Trophoblast cell (in vitro differentiated cells and primary cell): ENCODE data around the gene RRBP1.

ENCODE experiments used
- DNase-seq, 2 donors: peaks; one replicate each; pipeline ENCODE4 v3.0.0-alpha.2; 2016
- H2AFZ ChIP-seq: 2 replicates; pipeline ENCODE4 v1.6.1; 2013; ENCODE audit warnings: low read length, moderate library complexity, mild to moderate bottlenecking; ENCODE audit not compliant: insufficient read depth, poor library complexity
- H2AK5ac ChIP-seq: 2 replicates; pipeline ENCODE4 v1.6.1; 2013; ENCODE audit warnings: mild to moderate bottlenecking, low read length
- H2BK120ac ChIP-seq: 2 replicates; pipeline ENCODE4 v1.6.1; 2013; ENCODE audit warnings: low read length, mild to moderate bottlenecking, moderate library complexity; ENCODE audit not compliant: insufficient read depth, poor library complexity
- H2BK12ac ChIP-seq: 2 replicates; pipeline ENCODE4 v1.6.1; 2013; ENCODE audit warnings: mild to moderate bottlenecking, low read length, moderate library complexity
- H2BK5ac ChIP-seq: 2 replicates; pipeline ENCODE4 v1.6.1; 2013; ENCODE audit warnings: low read length, low read depth, moderate library complexity, mild to moderate bottlenecking; ENCODE audit not compliant: poor library complexity
- H3K14ac ChIP-seq: 2 replicates; pipeline ENCODE4 v1.6.1; 2013; ENCODE audit warnings: mild to moderate bottlenecking, low read length
- H3K18ac ChIP-seq: 2 replicates; pipeline ENCODE4 v1.6.1; 2013; ENCODE audit warnings: mild to moderate bottlenecking, low read length
- H3K23ac ChIP-seq: 2 replicates; pipeline ENCODE4 v1.6.1; 2013; ENCODE audit warnings: low read length
- H3K27ac ChIP-seq: 2 replicates; pipeline ENCODE4 v1.5.1; 2013; ENCODE audit warnings: low read depth, mild to moderate bottlenecking, inconsistent platforms, low read length, moderate library complexity
- H3K27me3 ChIP-seq: 2 replicates; pipeline ENCODE4 v1.6.1; 2013; ENCODE audit warnings: inconsistent platforms, mild to moderate bottlenecking, low read length, moderate library complexity; ENCODE audit not compliant: insufficient read depth
- H3K36me3 ChIP-seq, 2 experiments: 1 replicate in 1 of 2; 2 replicates in 1 of 2; pipeline ENCODE4 v1.6.1; 2013; ENCODE audit warnings: low read length in 2 of 2, mild to moderate bottlenecking in 2 of 2, moderate library complexity in 1 of 2; ENCODE audit not compliant: insufficient read depth in 2 of 2, control insufficient read depth in 1 of 2
- H3K4ac ChIP-seq: 2 replicates; pipeline ENCODE4 v1.6.1; 2013; ENCODE audit warnings: low read depth, mild to moderate bottlenecking, low read length, moderate library complexity
- H3K4me1 ChIP-seq, 2 experiments: 1 replicate in 1 of 2; 2 replicates in 1 of 2; pipeline ENCODE4 v1.6.1; 2013; ENCODE audit warnings: low read length in 2 of 2, mild to moderate bottlenecking in 2 of 2, moderate library complexity in 1 of 2; ENCODE audit not compliant: insufficient read depth in 2 of 2, control insufficient read depth in 1 of 2
- H3K4me2 ChIP-seq: 2 replicates; pipeline ENCODE4 v1.6.1; 2013; ENCODE audit warnings: inconsistent platforms, mild to moderate bottlenecking, low read length, moderate library complexity
- H3K4me3 ChIP-seq: 2 replicates; pipeline ENCODE4 v1.5.1; 2013; ENCODE audit warnings: mild to moderate bottlenecking, low read depth, low read length, inconsistent platforms
- H3K79me1 ChIP-seq: one replicate; pipeline ENCODE4 v1.6.1; 2013; ENCODE audit warnings: low read length
- H3K79me2 ChIP-seq: 2 replicates; pipeline ENCODE4 v1.6.1; 2013; ENCODE audit warnings: low read length, mild to moderate bottlenecking; ENCODE audit not compliant: control insufficient read depth, insufficient read depth, poor library complexity
- H3K9ac ChIP-seq: 2 replicates; pipeline ENCODE4 v1.6.1; 2013; ENCODE audit warnings: mild to moderate bottlenecking, low read length
- H3K9me3 ChIP-seq: 2 replicates; pipeline ENCODE4 v1.6.1; 2013; ENCODE audit warnings: low read depth, mild to moderate bottlenecking, control low read depth, inconsistent platforms, low read length; ENCODE audit not compliant: insufficient read depth
- H4K12ac ChIP-seq: 2 replicates; pipeline ENCODE4 v1.6.1; 2013; ENCODE audit warnings: low read depth, mild to moderate bottlenecking, low read length, moderate library complexity
- H4K8ac ChIP-seq: 2 replicates; pipeline ENCODE4 v1.6.1; 2013; ENCODE audit warnings: low read depth, mild to moderate bottlenecking, low read length, moderate library complexity
- H4K91ac ChIP-seq: one replicate; pipeline ENCODE4 v1.6.1; 2013; ENCODE audit warnings: low read depth, mild to moderate bottlenecking, low read length, moderate library complexity
- WGBS: extraction: QIAGEN DNeasy Blood & Tissue Kit; methylation state at CpG from one replicate; pipeline ENCODE4 v1.1.7; 2013; ENCODE audit warnings: missing lambda C conversion rate; ENCODE audit not compliant: insufficient read length, insufficient coverage; ENCODE audit errors: extremely low coverage; 5-methylcytosine and 5-hydroxymethylcytosine counted together

RRBP1 gene

DNA sequence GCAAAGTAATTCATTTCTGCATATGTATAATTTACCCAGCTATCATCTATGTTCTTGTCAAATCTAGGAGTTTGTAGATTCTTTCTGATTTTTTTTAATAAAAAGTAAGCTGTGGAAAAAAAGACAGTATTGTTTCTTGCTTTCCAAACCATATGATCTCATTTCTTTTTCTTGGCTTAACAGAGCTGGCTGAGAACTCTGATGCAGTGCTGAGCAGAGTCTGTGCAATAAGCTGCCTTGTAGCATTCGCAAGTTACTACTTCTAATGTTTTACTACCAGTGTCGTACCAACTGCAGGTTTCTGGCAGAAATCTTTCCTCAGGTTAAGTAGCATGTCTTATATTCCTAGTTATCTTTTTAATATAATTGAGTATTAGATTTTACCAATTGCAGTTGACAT lies 15.6 kb downstream of the RRBP1 start:
- no peak overlapping the region for H3K4me3 ChIP-seq
- peaks cover 0 to 2% of the 10 kb centered on the region in 2 experiments for H3K4me1 ChIP-seq
- no peak overlapping the region for H4K91ac ChIP-seq
- no peak overlapping the region for H3K27ac ChIP-seq
- no peak overlapping the region for H2BK120ac ChIP-seq
- peaks cover 2% of the 10 kb centered on the region for H3K79me2 ChIP-seq
- H4K8ac ChIP-seq = no peak overlapping the region
- H2BK12ac ChIP-seq = no peak overlapping the region
- H3K4me2 ChIP-seq = no peak overlapping the region
- H4K12ac ChIP-seq = no peak overlapping the region
- DNase-seq = no peak
- no peak overlapping the region for H3K18ac ChIP-seq
- H3K9ac ChIP-seq = no peak overlapping the region
- H2AFZ ChIP-seq = no peak overlapping the region
- H3K4ac ChIP-seq = no peak overlapping the region
- no peaks in the 10 kb centered on the region for H3K9me3 ChIP-seq
- no CpG with 5 or more reads among the region's 2 CpGs for WGBS
- no peak overlapping the region for H3K14ac ChIP-seq
- no peaks in the 10 kb centered on the region for H3K27me3 ChIP-seq
- no peak overlapping the region for H2AK5ac ChIP-seq
- no peak overlapping the region for H3K23ac ChIP-seq
- H3K36me3 ChIP-seq = peaks cover 5 to 11% of the 10 kb centered on the region in 2 experiments
- no peak overlapping the region for H2BK5ac ChIP-seq
- H3K79me1 ChIP-seq = no peaks in the 10 kb centered on the region

DNA sequence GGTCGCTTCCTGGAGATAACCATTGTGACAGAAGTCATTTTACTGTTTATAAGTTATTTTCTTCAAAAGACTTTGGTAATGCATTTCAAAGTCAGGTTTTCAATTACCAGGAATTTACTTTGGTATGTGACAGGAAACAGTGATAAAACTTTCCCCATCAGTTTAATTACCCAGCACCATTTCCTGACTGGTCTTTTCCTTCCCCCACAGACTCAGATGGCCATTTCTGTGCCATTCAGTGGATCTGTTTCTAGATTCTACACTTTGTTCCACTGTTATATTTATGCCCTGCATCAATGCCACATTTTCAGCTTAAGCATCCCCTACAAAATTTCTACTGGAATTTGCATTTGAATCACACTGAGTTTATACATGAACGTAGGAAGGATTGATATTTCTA lies 16.3 kb downstream of the RRBP1 start:
- no peak overlapping the region for H3K23ac ChIP-seq
- no peak overlapping the region for H2BK12ac ChIP-seq
- no peak overlapping the region for H4K12ac ChIP-seq
- no peak overlapping the region for H2AK5ac ChIP-seq
- no peak overlapping the region for H3K4me3 ChIP-seq
- peaks cover 2 to 10% of the 10 kb centered on the region in 2 experiments for H3K36me3 ChIP-seq
- no peaks in the 10 kb centered on the region for H3K79me1 ChIP-seq
- no peak overlapping the region for H2AFZ ChIP-seq
- WGBS = no CpG with 5 or more reads among the region's 2 CpGs
- H3K27me3 ChIP-seq = no peaks in the 10 kb centered on the region
- no peak overlapping the region for H2BK5ac ChIP-seq
- H3K4me1 ChIP-seq = peaks cover 0 to 2% of the 10 kb centered on the region in 2 experiments
- no peak overlapping the region for H4K91ac ChIP-seq
- no peak overlapping the region for H3K27ac ChIP-seq
- H3K4ac ChIP-seq = no peak overlapping the region
- H3K18ac ChIP-seq = no peak overlapping the region
- H3K9ac ChIP-seq = no peak overlapping the region
- no peak overlapping the region for H2BK120ac ChIP-seq
- peaks cover 2% of the 10 kb centered on the region for H3K79me2 ChIP-seq
- H3K9me3 ChIP-seq = no peaks in the 10 kb centered on the region
- DNase-seq = no peak
- no peak overlapping the region for H3K14ac ChIP-seq
- no peak overlapping the region for H3K4me2 ChIP-seq
- no peak overlapping the region for H4K8ac ChIP-seq

DNA sequence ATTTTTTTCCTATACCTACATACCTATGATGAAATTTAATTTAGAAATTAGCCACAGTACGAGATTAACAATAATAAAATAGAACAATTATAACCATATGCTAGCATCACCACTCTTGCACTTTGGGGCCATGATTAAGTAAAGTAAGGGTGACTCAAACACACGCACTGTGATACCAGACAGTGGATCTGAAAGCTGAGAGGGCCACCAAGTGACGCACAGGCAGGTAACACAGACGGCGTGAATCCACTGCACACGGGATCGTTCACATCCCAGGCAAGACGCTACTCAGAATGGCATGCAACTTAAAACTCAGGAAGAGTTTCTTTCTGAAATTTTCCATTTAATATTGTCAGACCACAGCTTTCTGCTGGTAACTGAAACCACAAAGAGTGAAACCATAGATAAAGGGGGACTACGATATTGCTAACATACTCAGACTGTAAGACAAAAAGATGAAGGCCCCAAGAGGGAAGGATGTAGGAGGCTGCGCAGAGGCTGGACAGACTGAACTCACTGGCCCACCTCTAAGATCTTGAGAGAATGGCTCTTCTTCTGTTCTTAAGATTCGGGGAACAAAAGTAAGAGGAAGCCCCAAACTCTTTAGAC lies 17.9 kb downstream of the RRBP1 start:
- H3K79me2 ChIP-seq = peaks cover 2% of the 10 kb centered on the region
- no peak for DNase-seq
- H2BK12ac ChIP-seq = no peak overlapping the region

DNA sequence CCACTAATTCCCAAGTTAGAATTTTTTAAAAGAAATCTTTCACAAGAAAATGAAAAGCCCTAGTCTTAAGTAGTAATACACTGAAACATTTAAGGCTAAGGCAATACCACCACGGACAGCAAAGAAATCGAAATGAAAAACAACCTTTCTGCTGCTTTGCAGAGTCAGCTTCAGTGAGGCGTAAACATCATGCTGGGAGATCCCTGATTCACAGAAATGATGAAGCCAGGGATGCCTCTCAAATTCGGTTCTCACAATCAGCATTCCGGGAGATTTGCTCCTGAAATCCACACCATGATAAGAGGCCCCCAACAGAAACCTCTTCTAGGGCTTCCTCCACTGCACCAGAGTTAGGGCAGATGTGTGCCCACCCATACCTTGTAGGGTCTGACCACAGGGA lies 18.6 kb downstream of the RRBP1 start:
- H4K12ac ChIP-seq = no peak overlapping the region
- WGBS = no CpG with 5 or more reads among the region's 5 CpGs
- H3K9ac ChIP-seq = no peak overlapping the region
- H3K79me1 ChIP-seq = no peaks in the 10 kb centered on the region
- no peak overlapping the region for H2BK120ac ChIP-seq
- no peak overlapping the region for H3K18ac ChIP-seq
- no peak overlapping the region for H3K14ac ChIP-seq
- no peak overlapping the region for H3K23ac ChIP-seq
- H3K79me2 ChIP-seq = peaks cover 2% of the 10 kb centered on the region
- H4K91ac ChIP-seq = no peak overlapping the region
- H3K4me2 ChIP-seq = no peak overlapping the region
- H3K36me3 ChIP-seq = peaks cover 21 to 27% of the 10 kb centered on the region in 2 experiments
- no peak overlapping the region for H3K27ac ChIP-seq
- no peak overlapping the region for H2AK5ac ChIP-seq
- no peak overlapping the region for H2BK5ac ChIP-seq
- H2AFZ ChIP-seq = no peak overlapping the region
- H2BK12ac ChIP-seq = no peak overlapping the region
- H4K8ac ChIP-seq = no peak overlapping the region
- DNase-seq = no peak
- H3K4ac ChIP-seq = peak overlapping the region; percentile 76
- H3K27me3 ChIP-seq = no peaks in the 10 kb centered on the region
- no peak overlapping the region for H3K4me3 ChIP-seq
- H3K4me1 ChIP-seq = no peaks in the 10 kb centered on the region
- H3K9me3 ChIP-seq = no peaks in the 10 kb centered on the region

More for the DNA sequence above, 17.9 kb downstream of the RRBP1 start:
- Histone ChIP-seq H3K27ac (no peak overlapping the region), H3K4me3 (no peak overlapping the region), H3K27me3 (no peaks in the 10 kb centered on the region), H3K36me3 (peaks cover 14 to 25% of the 10 kb centered on the region in 2 experiments), H3K23ac (no peak overlapping the region), H3K9ac (no peak overlapping the region), H3K79me1 (no peaks in the 10 kb centered on the region), H3K9me3 (no peaks in the 10 kb centered on the region), H3K4ac (peak overlapping the region; percentile 84), H3K4me1 (peaks cover 0 to 2% of the 10 kb centered on the region in 2 experiments), H2AK5ac (no peak overlapping the region), H4K8ac (no peak overlapping the region), H3K4me2 (no peak overlapping the region), H2BK5ac (no peak overlapping the region), H2AFZ (no peak overlapping the region), H4K12ac (no peak overlapping the region), H3K14ac (no peak overlapping the region), H2BK120ac (no peak overlapping the region), H3K18ac (no peak overlapping the region), H4K91ac (no peak overlapping the region)
- no CpG with 5 or more reads among the region's 11 CpGs for WGBS
